GM23248 (cell line): ENCODE data around the gene ZFAND4. TPM values are rescaled to one million over a fixed set of nuclear protein-coding genes. Genes with fewer than 3 reads are reported as not detected.
"Not testable (repeated sequence)": the region's sequence is repeated elsewhere in the genome, so short reads cannot be mapped to it uniquely, and the experiment has no call there.

Experiments used
- DNase-seq: peaks from one replicate; pipeline ENCODE4 v3.0.0-alpha.2; 2015
- H2AFZ ChIP-seq: fragments of 200-600 bp; sonication (generic); 2 replicates; pipeline ENCODE4 v1.6.1; 2016; ENCODE audit warnings: antibody characterized with exemption
- H3F3A ChIP-seq: fragments of 200-600 bp; sonication (generic); 2 replicates; pipeline ENCODE4 v1.6.1; 2016; ENCODE audit warnings: mild to moderate bottlenecking, antibody characterized with exemption, mixed run types; ENCODE audit not compliant: insufficient read depth
- H3K27ac ChIP-seq: fragments of 200-600 bp; sonication (generic); 2 replicates; pipeline ENCODE4 v1.5.1; 2016; ENCODE audit warnings: mild to moderate bottlenecking
- H3K27me3 ChIP-seq: fragments of 200-600 bp; sonication (generic); replicated peaks from 2 replicates; pipeline ENCODE4 v1.6.1; 2016; ENCODE audit warnings: mild to moderate bottlenecking; ENCODE audit not compliant: insufficient read depth
- H3K36me3 ChIP-seq: fragments of 200-600 bp; sonication (generic); 2 replicates; pipeline ENCODE4 v1.6.1; 2016; ENCODE audit warnings: low read depth, mild to moderate bottlenecking
- H3K4me1 ChIP-seq: fragments of 200-600 bp; sonication (generic); 2 replicates; pipeline ENCODE4 v1.6.1; 2016; ENCODE audit warnings: mild to moderate bottlenecking; ENCODE audit not compliant: insufficient read depth
- H3K4me2 ChIP-seq: fragments of 200-600 bp; sonication (generic); one replicate; pipeline ENCODE4 v1.6.1; 2016; ENCODE audit warnings: mild to moderate bottlenecking; ENCODE audit not compliant: unreplicated experiment
- H3K4me3 ChIP-seq: fragments of 200-600 bp; sonication (generic); 2 replicates; pipeline ENCODE4 v1.5.1; 2016; ENCODE audit warnings: mild to moderate bottlenecking
- H3K79me2 ChIP-seq: fragments of 200-600 bp; sonication (generic); 2 replicates; pipeline ENCODE4 v1.6.1; 2016; ENCODE audit warnings: mild to moderate bottlenecking; ENCODE audit not compliant: insufficient read depth
- H3K9ac ChIP-seq: fragments of 200-600 bp; sonication (generic); 2 replicates; pipeline ENCODE4 v1.6.1; 2016; ENCODE audit warnings: mild to moderate bottlenecking
- H3K9me2 ChIP-seq: fragments of 200-600 bp; sonication (generic); 2 replicates; pipeline ENCODE4 v1.6.1; 2016; ENCODE audit warnings: mixed run types, mild to moderate bottlenecking, moderate library complexity; ENCODE audit not compliant: insufficient read depth
- H3K9me3 ChIP-seq: fragments of 200-600 bp; sonication (generic); one replicate; pipeline ENCODE4 v1.6.1; 2017; ENCODE audit warnings: low read depth
- H4K20me1 ChIP-seq: fragments of 200-600 bp; sonication (generic); 2 replicates; pipeline ENCODE4 v1.6.0; 2016; ENCODE audit not compliant: insufficient read depth
- EZH2 ChIP-seq: fragments of 200-600 bp; sonication (generic); IDR thresholded peaks from 2 replicates; pipeline ENCODE4 v1.6.1; 2018; ENCODE audit warnings: antibody characterized with exemption, mild to moderate bottlenecking; ENCODE audit not compliant: insufficient read depth, poor library complexity, severe bottlenecking
- EZH2phosphoT487 ChIP-seq: fragments of 200-600 bp; sonication (generic); IDR thresholded peaks from 2 replicates; pipeline ENCODE4 v1.6.1; 2018; ENCODE audit warnings: antibody characterized with exemption, moderate library complexity, mild to moderate bottlenecking, low read depth; ENCODE audit not compliant: insufficient read depth
- WGBS, 2 experiments: methylation state at CpG; one replicate each; pipeline ENCODE4 v1.1.6; 2015 to 2017; ENCODE audit warnings: low lambda C conversion rate in 2 of 2, low coverage in 1 of 2; ENCODE audit errors: missing lambda C conversion rate in 2 of 2; 5-methylcytosine and 5-hydroxymethylcytosine counted together
- in situ Hi-C: fragments of 300-500 bp; cut with MboI; formaldehyde crosslinking; loops from 2 replicates; pipeline ENCODE4 v1.15.0; 2020
- polyA plus RNA-seq: library from polyadenylated mRNA; unstranded; fragments of >200 nt; fragmentation: Nextera tagmentation; extraction: Ambion mirVana; gene quantifications from 2 replicates; pipeline ENCODE4 v1.2.1, GENCODE V29; 2016
- total RNA-seq: library from RNA; depleted of rRNA; stranded (reverse); fragments of >200 nt; shearing (Covaris generic); gene quantifications from 2 replicates; pipeline ENCODE4 v1.2.3, GENCODE V29; 2014; rRNA removed

The ZFAND4 gene
- total and polyA plus RNA-seq, 2 experiments from 2014 or later = 2.7 to 8.1 TPM

- H3K4me2 ChIP-seq = no peak overlapping the region
- H3K9ac ChIP-seq = no peak overlapping the region
- no peak for DNase-seq
- TF ChIP-seq EZH2phosphoT487 (no peak), EZH2 (no peak)
- in situ Hi-C loops = no loop called here
- WGBS, 2 experiments = 93 to 97% methylated on average over 3 of the region's 3 CpGs
- no peaks in the 10 kb centered on the region for H3K36me3 ChIP-seq
- H3K4me1 ChIP-seq = no peaks in the 10 kb centered on the region
- H4K20me1 ChIP-seq = no peaks in the 10 kb centered on the region
- no peaks in the 10 kb centered on the region for H3K9me2 ChIP-seq
- peaks cover 45% of the 10 kb centered on the region for H3K79me2 ChIP-seq
- no peaks in the 10 kb centered on the region for H3F3A ChIP-seq
- H3K4me3 ChIP-seq = no peak overlapping the region
- H3K9me3 ChIP-seq = no peaks in the 10 kb centered on the region
- no peak overlapping the region for H2AFZ ChIP-seq
- no peak overlapping the region for H3K27ac ChIP-seq
- H3K27me3 ChIP-seq = no peaks in the 10 kb centered on the region
Measured at GRCh38 chr10:45575966-45576597, 96.5 kb downstream of the ZFAND4 start.

GRCh38 chr10:45575032-45575761 is 97.4 kb downstream of the ZFAND4 start:
- H3K4me2 ChIP-seq, H4K20me1 ChIP-seq, H3K36me3 ChIP-seq, H3K27ac ChIP-seq, H3K9me3 ChIP-seq, H3K9me2 ChIP-seq, H3K4me3 ChIP-seq, in situ Hi-C loops, H3K4me1 ChIP-seq, DNase-seq, H3K27me3 ChIP-seq, H2AFZ ChIP-seq, H3F3A ChIP-seq, H3K9ac ChIP-seq: not testable (repeated sequence)
- 87 to 88% methylated on average over 11 of the region's 11 CpGs for WGBS, 2 experiments
- peaks cover 36% of the 10 kb centered on the region for H3K79me2 ChIP-seq

- no peaks in the 10 kb centered on the region; the same call in 1 of the 2 replicates for H4K20me1 ChIP-seq
- TF ChIP-seq EZH2 (no peak), EZH2phosphoT487 (no peak)
- H3K4me2 ChIP-seq = no peak overlapping the region
- H3K27me3 ChIP-seq = no peaks in the 10 kb centered on the region
- H3K27ac ChIP-seq = no peak overlapping the region
- 76 to 87% methylated on average over 3 of the region's 3 CpGs for WGBS, 2 experiments
- no peaks in the 10 kb centered on the region for H3K4me1 ChIP-seq
- H3K9me3 ChIP-seq = no peaks in the 10 kb centered on the region
- H3K4me3 ChIP-seq = no peak overlapping the region
- in situ Hi-C loops = no loop called here
- H3K9ac ChIP-seq = no peak overlapping the region
- H3K9me2 ChIP-seq = no peaks in the 10 kb centered on the region
- DNase-seq = no peak
- no peak overlapping the region for H2AFZ ChIP-seq
- H3K36me3 ChIP-seq = no peaks in the 10 kb centered on the region
- H3F3A ChIP-seq = no peaks in the 10 kb centered on the region
- H3K79me2 ChIP-seq = peaks cover 8% of the 10 kb centered on the region; the same call in 1 of the 2 replicates
Measured at GRCh38 chr10:45569471-45569870, 103.1 kb downstream of the ZFAND4 start.

- no peaks in the 10 kb centered on the region for H3K9me2 ChIP-seq
- no peaks in the 10 kb centered on the region; the same call in 1 of the 2 replicates for H4K20me1 ChIP-seq
- H3K4me1 ChIP-seq = peaks cover 6% of the 10 kb centered on the region
- no peaks in the 10 kb centered on the region for H3K27me3 ChIP-seq
- peaks cover 8% of the 10 kb centered on the region; the same call in 1 of the 2 replicates for H3K79me2 ChIP-seq
- H2AFZ ChIP-seq = no peak overlapping the region
- H3K9ac ChIP-seq = no peak overlapping the region
- no peaks in the 10 kb centered on the region for H3K36me3 ChIP-seq
- peaks cover 7% of the 10 kb centered on the region; the same call in 1 of the 2 replicates for H3F3A ChIP-seq
- 81 to 95% methylated on average over 2 to 3 of the region's 3 CpGs for WGBS, 2 experiments
- no peaks in the 10 kb centered on the region for H3K9me3 ChIP-seq
- no peak overlapping the region for H3K4me2 ChIP-seq
- DNase-seq = no peak
- in situ Hi-C loops = no loop called here
- H3K27ac ChIP-seq = no peak overlapping the region
- H3K4me3 ChIP-seq = no peak overlapping the region
- TF ChIP-seq EZH2phosphoT487 (no peak), EZH2 (no peak)
Measured at GRCh38 chr10:45566415-45566814, 106.2 kb downstream of the ZFAND4 start.

Other genes with a start within 250 kb of the ZFAND4 start
- gene WASHC2C, start 54.5 kb upstream of the ZFAND4 start, total RNA-seq = 22.4 and 31.7 TPM in 2 replicates
- 21.9 and 23.1 TPM in 2 replicates for gene WASHC2C, start 54.5 kb upstream of the ZFAND4 start, polyA plus RNA-seq
- gene AGAP4, start 174.7 kb upstream of the ZFAND4 start, total RNA-seq = 7.7 and 13.3 TPM in 2 replicates
- 3.1 and 5.3 TPM in 2 replicates for gene AGAP4, start 174.7 kb upstream of the ZFAND4 start, polyA plus RNA-seq